GM12878 (cell line): ENCODE measurements around the gene MTHFR. TPM values are rescaled to one million over a fixed set of nuclear protein-coding genes. Genes with fewer than 3 reads are reported as not detected.

Source experiments
- ATAC-seq: fragments of 200-7000 bp; cut with Tn5 transposase; 3 replicates; pipeline ENCODE4 v1.9.1; 2020; ENCODE audit warnings: mild to moderate bottlenecking, moderate library complexity
- BruUV-seq: library from RNA; stranded (reverse); fragments of 400-500 nt; replicated peaks from 2 replicates; lab custom pipeline; 2021; lab: Mats Ljungman, UMichigan
- CTCF ChIA-PET: fragments of 300-600 bp; sonication (Branson Sonifier 250); formaldehyde crosslinking; extraction: SDS; loops from one replicate; lab custom pipeline; 2021; ENCODE audit warnings: inconsistent platforms; lab: Yijun Ruan, JAX
- POLR2A ChIA-PET: fragments of 350-600 bp; formaldehyde crosslinking; extraction: SDS; loops from one replicate; lab custom pipeline; 2021; ENCODE audit warnings: inconsistent platforms; lab: Charles Lee
- RAD21 ChIA-PET: fragments of 300-600 bp; sonication (Branson Sonifier 250); formaldehyde crosslinking; loops from one replicate; lab custom pipeline; 2023; ENCODE audit warnings: antibody characterized with exemption; ENCODE audit not compliant: unreplicated experiment; lab: Charles Lee
- SMC1A ChIA-PET: fragments of 300-600 bp; sonication (Branson Sonifier 250); formaldehyde crosslinking; loops from one replicate; lab custom pipeline; 2023; ENCODE audit not compliant: unreplicated experiment, uncharacterized antibody; lab: Charles Lee
- DNase-seq: peaks from one replicate; pipeline ENCODE4 v3.0.0-alpha.2; 2011; ENCODE audit warnings: low read depth, low spot score
- FAIRE-seq: peaks from 3 replicates; lab custom pipeline; 2011; peaks lifted over from hg19 to GRCh38; lab: Jason Lieb, UNC
- H2AFZ ChIP-seq: 2 replicates; pipeline ENCODE4 v1.6.0; 2011; ENCODE audit warnings: low read depth, low read length, control low read depth; ENCODE audit not compliant: control insufficient read depth
- H3K27ac ChIP-seq: 2 replicates; pipeline ENCODE4 v1.5.1; 2011; ENCODE audit warnings: control low read depth; ENCODE audit not compliant: control insufficient read depth, insufficient read depth
- H3K27me3 ChIP-seq, 2 experiments: replicated peaks in 1 of 2; 2 replicates each; pipeline versions ENCODE4 v1.6.0 to v1.6.1; 2011; ENCODE audit warnings: low read length in 1 of 2; ENCODE audit not compliant: control insufficient read depth in 2 of 2, insufficient read depth in 2 of 2
- H3K36me3 ChIP-seq, 2 experiments: 2 replicates each; pipeline ENCODE4 v1.5.1; 2011; ENCODE audit warnings: low read length in 1 of 2; ENCODE audit not compliant: control insufficient read depth in 2 of 2, insufficient read depth in 2 of 2
- H3K4me1 ChIP-seq: 2 replicates; pipeline ENCODE4 v1.6.1; 2011; ENCODE audit warnings: mild to moderate bottlenecking, low read length, moderate library complexity, mixed read lengths; ENCODE audit not compliant: control insufficient read depth, insufficient read depth
- H3K4me2 ChIP-seq: 2 replicates; pipeline ENCODE4 v1.6.0; 2011; ENCODE audit warnings: control low read depth; ENCODE audit not compliant: control insufficient read depth, insufficient read depth
- H3K4me3 ChIP-seq: fragments of 200-600 bp; sonication (generic); 2 replicates; pipeline ENCODE4 v1.5.1; 2016
- H3K79me2 ChIP-seq: 2 replicates; pipeline ENCODE4 v1.6.0; 2011; ENCODE audit warnings: low read length; ENCODE audit not compliant: control insufficient read depth, insufficient read depth
- H3K9ac ChIP-seq: 2 replicates; pipeline ENCODE4 v1.8.0; 2011; ENCODE audit warnings: low read length, control low read depth, mixed read lengths; ENCODE audit not compliant: control insufficient read depth, insufficient read depth
- H3K9me3 ChIP-seq: replicated peaks from 3 replicates; pipeline ENCODE4 v1.5.1; 2011; ENCODE audit warnings: mild to moderate bottlenecking, low read length; ENCODE audit not compliant: control insufficient read depth, insufficient read depth
- H4K20me1 ChIP-seq: 2 replicates; pipeline ENCODE4 v1.6.0; 2011; ENCODE audit not compliant: control insufficient read depth, insufficient read depth
- EGR1 ChIP-seq, 2 experiments: IDR thresholded peaks; 1 replicate in 1 of 2; 2 replicates in 1 of 2; pipeline ENCODE4 v1.6.1; 2011 to 2012; ENCODE audit warnings: low read depth in 2 of 2, low read length in 2 of 2, borderline replicate concordance in 1 of 2, mild to moderate bottlenecking in 1 of 2, moderate library complexity in 1 of 2
- POU2F2 ChIP-seq: IDR thresholded peaks from 3 replicates; pipeline ENCODE4 v1.6.1; 2011; ENCODE audit warnings: low read depth, mild to moderate bottlenecking, low read length, borderline replicate concordance
- SMAD5 ChIP-seq: IDR thresholded peaks from 2 replicates; pipeline ENCODE4 v1.6.1; 2016; ENCODE audit warnings: antibody characterized with exemption, low read depth
- ZSCAN29 ChIP-seq: fragments of 450-650 bp; IDR thresholded peaks from 2 replicates; pipeline ENCODE4 v1.6.1; 2017; ENCODE audit warnings: mild to moderate bottlenecking, moderate library complexity
- WGBS: methylation state at CpG from one replicate; pipeline ENCODE4 v1.1.6; 2016; ENCODE audit warnings: low lambda C conversion rate; ENCODE audit not compliant: insufficient replicate concordance, insufficient coverage; ENCODE audit errors: missing lambda C conversion rate; 5-methylcytosine and 5-hydroxymethylcytosine counted together
- in situ Hi-C: fragments of 300-500 bp; cut with MboI; formaldehyde crosslinking; loops from 9 replicates; pipeline ENCODE4 v1.14.3; 2018; ENCODE audit warnings: mixed read lengths
- intact Hi-C: fragments of 100-400 bp; cut with micrococcal nuclease; formaldehyde crosslinking; loops from one replicate; pipeline ENCODE4 v1.14.2; 2022; ENCODE audit not compliant: unreplicated experiment
- polyA plus RNA-seq, 11 experiments: library from polyadenylated mRNA; depleted of rRNA in 4 of 11; unstranded in 6 of 11; stranded (reverse) in 5 of 11; fragments of >200 nt; fragmentation: Nextera tagmentation in 4 of 11; fragmentation: Illumina TruSeq in 1 of 11; extraction: Ambion mirVana in 4 of 11; extraction: Trizol in 1 of 11; gene quantifications; 1 replicate in 1 of 11; 2 replicates in 10 of 11; pipeline versions ENCODE4 v1.2.1 to v1.2.3, GENCODE V29; 2011 to 2016; ENCODE audit warnings: inconsistent platforms in 2 of 11, missing spikeins in 2 of 11, low read depth in 1 of 11
- total RNA-seq, 4 experiments: library from RNA; depleted of rRNA in 3 of 4; stranded (reverse); fragments of >200 nt in 3 of 4; fragmentation: Illumina TruSeq in 1 of 4; extraction: Trizol in 1 of 4; gene quantifications; 2 replicates each; pipeline versions ENCODE4 v1.2.1 to v1.2.3, GENCODE V29; 2013 to 2021

MTHFR gene
- total and polyA plus RNA-seq, 10 of the 15 experiments (the other 5 are each of a cell fraction or from before 2014, with no cell fraction given) = 1.0 to 16.8 (median 9.4) TPM

DNA sequence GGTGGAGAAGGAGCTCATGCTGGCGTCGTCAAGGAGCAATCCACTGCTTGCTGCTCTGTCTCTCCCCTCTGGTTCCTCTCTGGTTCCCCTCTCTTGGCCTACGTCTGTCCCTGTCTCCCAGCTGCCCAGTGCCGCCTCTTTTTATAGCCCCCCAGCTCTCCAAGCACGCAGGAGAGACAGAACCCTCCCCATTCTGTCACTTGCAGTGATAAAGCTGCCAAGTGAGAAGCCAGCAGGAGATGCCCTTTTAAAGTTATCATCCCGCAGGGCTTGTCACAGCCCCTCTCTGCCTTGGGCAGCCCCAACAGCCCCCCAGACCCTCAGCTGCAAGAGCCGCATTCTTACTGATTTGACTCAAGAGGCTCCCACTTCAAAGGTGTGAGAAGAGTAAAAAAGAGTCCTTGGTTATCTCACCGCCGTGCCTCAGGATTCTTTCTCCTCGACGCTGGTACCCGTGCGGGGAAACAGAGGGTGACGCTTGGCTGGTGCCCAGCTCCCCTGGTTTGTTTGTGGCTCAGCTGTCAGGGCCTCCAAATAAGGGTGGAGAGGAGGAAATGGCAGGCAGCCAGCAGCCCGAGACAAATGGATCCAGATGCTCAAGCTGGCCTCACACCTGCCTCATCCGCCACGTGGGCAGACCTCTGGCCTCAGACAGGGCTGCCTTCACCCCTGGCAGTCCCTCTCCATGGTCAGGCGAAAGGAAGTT lies 42.1 kb upstream of the MTHFR start, which contains the start of gene NPPA:
Gene NPPA (minus strand): TSS at position 117 of the 706 bp plus-strand sequence. CDS start 99 bp downstream, at position 18.
- H4K20me1 ChIP-seq = no peaks in the 10 kb centered on the region
- intact Hi-C loops = no loop called here
- POLR2A ChIA-PET = interaction anchor here (0.6 kb wide), 1 partner anchor 185 kb away, joined by 3 read pairs; no protein-coding TSS in a partner anchor
- 88% methylated on average over 18 of the region's 18 CpGs for WGBS
- SMC1A ChIA-PET = interaction anchor here (0.9 kb wide), 1 partner anchor 11 kb away, joined by 3 read pairs; no protein-coding TSS in a partner anchor
- H3K79me2 ChIP-seq = no peaks in the 10 kb centered on the region
- FAIRE-seq = no peak
- H3K4me1 ChIP-seq = peaks cover under 1% of the 10 kb centered on the region
- no TSS peak for BruUV-seq
- H2AFZ ChIP-seq = no peak within 1 kb of the TSS
- DNase-seq = no peak
- H3K27ac ChIP-seq = no peak within 1 kb of the TSS
- in situ Hi-C loops = loop anchor here (10.0 kb wide), 1 partner anchor 117 kb away; no protein-coding TSS in a partner anchor
- no peak within 1 kb of the TSS for H3K4me3 ChIP-seq
- CTCF ChIA-PET = interaction anchor here (1.2 kb wide), 2 partner anchors 10 to 119 kb away, joined by 3 to 4 read pairs; no protein-coding TSS in a partner anchor
- no peaks in the 10 kb centered on the region for H3K9me3 ChIP-seq
- ATAC-seq = no peak
- H3K36me3 ChIP-seq = peaks cover 0 to 17% of the 10 kb centered on the region in 2 experiments; a peak in 2 of 4 replicates
- no peaks in the 10 kb centered on the region for H3K27me3 ChIP-seq
- TF ChIP-seq EGR1 (IDR thresholded peaks at IDR 0.05; ENCODE audit: borderline replicate concordance in 1 of 2, low read depth in 2 of 2, low read length in 2 of 2) = no peak
- no peak for TF ChIP-seq POU2F2
- no peak for TF ChIP-seq SMAD5
- no peak for TF ChIP-seq ZSCAN29
- TF ChIP-seq, all 136 proteins: peak for 0
- no peak within 1 kb of the TSS for H3K9ac ChIP-seq
- no peak within 1 kb of the TSS for H3K4me2 ChIP-seq
- RAD21 ChIA-PET = no interaction called here
